ENCODE results near the gene DMBX1. TPM values are rescaled to one million over a fixed set of nuclear protein-coding genes. Genes with fewer than 3 reads are reported as not detected.

The DMBX1 gene
- total RNA-seq, 1 donor from 2014 or later: not detected

DNA sequence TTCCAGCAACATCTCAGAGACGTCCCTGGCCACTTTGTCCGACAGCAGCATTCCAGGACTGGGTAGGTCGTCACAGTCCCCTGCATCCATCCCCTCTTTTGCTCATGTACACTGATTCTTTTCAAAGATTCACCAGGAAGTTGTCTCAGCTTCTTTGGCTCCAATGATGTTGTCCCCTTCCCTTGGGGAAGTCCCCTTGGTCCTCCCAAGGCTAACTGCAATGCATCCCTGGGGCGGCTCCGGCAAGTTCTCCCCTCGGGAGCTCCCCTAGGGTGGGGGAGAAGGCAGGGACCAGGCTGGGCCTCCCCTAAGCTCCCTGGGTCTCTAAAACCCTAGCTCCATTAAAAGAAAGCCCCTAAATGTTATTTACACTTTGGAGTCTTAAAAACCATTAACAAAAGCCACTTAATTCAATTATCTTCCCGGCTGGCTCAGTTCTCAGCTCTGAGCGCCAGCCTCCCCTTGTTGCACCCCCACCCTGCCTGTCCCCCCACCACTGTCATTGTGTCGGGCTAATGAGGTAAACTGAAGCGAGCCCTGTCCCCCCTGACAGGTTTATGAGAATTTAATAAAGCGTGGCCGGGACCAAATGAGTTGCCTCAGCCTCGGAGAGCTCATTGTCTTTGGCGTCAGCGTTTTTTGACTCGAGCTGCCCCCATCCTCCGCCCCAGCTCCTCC lies 36.5 kb downstream of the DMBX1 start:
- no peak for DNase-seq

GRCh38 chr1:46526691-46527291 lies 37.2 kb downstream of the DMBX1 start:
- DNase-seq: no peak

GRCh38 chr1:46527474-46528296 lies 38.0 kb downstream of the DMBX1 start:
- peak; percentile 84 for DNase-seq

GRCh38 chr1:46528297-46528955 lies 38.8 kb downstream of the DMBX1 start:
- DNase-seq: no peak

DNA sequence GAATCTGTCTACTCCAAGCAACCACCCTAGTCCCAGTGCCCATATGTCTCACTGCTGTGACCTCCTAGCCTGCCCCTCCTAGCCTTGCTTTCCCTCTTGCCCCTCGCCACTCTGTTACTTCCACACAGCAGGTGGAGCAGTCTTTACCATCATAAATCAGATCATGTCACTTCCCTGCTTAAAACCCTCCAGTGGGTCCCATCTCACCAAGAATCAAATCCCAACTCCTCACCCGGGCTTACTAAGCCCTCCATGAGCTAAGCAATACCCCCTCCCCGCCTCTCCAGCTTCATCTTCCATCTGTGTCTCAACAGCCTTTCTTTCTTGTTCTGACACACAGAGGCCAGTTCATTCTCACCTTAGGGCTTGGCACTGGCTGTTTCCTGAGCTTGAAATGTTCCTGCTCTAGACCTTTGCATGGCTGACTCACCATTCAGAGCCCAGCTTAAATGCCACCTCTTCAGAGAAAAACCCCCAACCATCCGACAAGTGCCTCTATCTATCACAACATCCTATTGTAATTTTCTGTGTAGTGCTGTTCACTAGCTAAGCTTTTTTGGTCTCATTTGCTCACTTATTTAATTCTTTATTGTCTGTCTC lies 39.5 kb downstream of the DMBX1 start:
- no peak for DNase-seq

- DNase-seq: no peak
These were observed 40.7 kb downstream of the DMBX1 start for GRCh38 chr1:46530311-46530710.

DNA sequence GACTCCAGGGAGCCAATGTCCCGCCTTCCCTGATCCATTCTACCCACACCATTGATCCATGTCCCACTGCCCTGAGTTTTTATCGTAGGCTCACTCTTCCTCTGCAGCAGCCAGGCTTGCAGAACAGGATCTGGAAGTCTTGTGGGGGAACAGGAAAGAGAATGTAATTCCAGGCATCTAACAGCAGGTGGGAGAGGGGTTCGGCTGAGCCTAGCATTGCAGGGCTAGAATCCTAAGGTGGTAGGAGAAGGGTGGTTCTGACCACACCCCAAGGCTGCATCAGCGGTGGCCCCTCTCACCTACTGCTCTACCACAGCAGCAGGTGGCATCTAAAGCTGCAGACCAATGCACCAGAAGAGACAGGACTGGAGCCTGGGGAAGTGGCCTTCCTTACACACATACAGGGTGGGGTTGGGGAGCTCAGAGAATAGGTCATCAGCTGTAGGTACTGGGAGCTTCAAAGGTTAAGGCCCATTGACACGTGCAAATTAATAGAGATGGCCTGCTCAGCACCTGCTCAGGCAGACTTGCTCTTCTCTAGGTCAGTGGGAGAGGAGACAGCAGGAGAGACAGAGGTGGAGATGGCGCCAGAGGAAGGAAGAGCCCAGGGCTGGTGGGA lies 41.3 kb downstream of the DMBX1 start:
- peak; percentile 16 for DNase-seq

- no peak for DNase-seq
These were observed 42.5 kb downstream of the DMBX1 start for GRCh38 chr1:46532095-46532494.

- DNase-seq: peak; percentile 73
These were observed 43.0 kb downstream of the DMBX1 start for GRCh38 chr1:46532498-46533178.

DNA sequence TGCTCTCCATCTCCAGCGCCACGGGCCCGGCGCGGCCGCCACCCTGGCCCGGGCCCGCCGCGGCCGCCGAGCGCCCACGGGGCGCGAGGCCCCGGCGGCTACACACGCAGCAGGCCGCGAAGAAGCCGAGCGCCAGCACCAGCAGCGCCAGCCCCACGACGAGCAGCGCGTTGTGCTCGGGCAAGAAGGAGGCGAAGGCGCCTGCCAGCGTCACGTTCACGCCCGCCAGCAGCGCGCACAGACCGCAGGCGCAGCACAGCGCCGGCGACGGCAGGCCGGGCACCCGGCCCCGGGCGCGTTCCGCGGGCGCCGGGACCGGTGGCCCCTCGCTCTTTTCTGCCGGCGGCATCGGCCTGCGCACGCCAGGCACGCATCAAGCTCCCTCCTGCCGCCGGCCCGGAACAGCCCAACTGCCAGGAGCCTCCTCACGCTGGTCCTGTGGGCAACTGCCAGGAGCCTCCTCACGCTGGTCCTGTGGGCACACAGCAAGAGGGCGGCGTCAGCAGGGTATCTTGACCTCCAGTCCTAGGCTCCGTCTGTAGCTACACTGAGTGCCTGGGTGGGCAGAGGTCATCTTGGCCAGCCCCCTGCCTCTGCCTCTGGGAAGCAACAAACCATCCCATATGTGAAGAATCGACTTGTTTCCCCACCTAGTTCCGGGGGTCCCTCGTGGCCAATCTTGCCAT lies 43.7 kb downstream of the DMBX1 start:
- DNase-seq: peak; percentile 58

- peak; percentile 45 for DNase-seq
These were observed 45.4 kb downstream of the DMBX1 start for GRCh38 chr1:46535063-46535462.

DNA sequence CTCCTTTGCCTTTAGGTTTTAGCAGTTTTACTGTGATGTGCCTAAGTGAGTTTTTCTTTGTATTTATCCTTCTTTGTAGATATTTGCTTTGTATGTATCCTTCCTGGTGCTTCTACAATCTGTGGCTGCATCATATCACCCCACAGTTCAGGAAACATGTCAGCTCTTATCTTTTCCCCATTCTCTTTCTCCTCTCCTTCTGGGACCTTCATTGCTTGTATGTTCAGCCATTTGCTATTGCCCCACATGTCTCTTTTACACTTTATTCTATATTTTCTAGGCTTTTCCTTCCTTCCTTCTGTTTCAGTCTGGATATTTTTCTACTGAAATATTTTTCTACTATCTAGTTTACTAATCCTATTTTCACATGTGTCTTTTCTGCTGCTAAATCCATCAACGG lies 46.9 kb downstream of the DMBX1 start:
- no peak for DNase-seq

GRCh38 chr1:46537651-46538050 lies 48.0 kb downstream of the DMBX1 start:
- DNase-seq: no peak

DNA sequence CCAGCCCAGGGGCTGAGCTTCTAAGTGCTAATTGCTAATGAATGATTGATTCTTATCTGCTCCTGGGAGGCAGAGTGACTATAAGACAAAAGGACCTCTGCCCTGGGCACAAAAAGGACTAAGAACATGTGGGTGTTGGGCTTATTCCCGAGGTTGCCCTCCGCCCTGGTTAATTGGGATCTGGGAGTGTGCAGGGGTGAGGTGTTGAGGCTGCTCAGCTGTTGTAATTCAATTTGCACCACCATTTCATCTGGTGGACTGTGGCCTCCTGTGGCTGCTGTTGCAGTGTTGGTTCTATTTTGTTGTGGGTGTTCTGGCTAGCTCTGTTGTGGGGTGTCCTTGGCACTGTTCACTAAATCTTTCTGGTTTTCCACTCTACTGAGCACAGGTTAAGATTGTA lies 48.5 kb downstream of the DMBX1 start:
- no peak for DNase-seq

Other genes starting within 250 kb of the DMBX1 start
- gene RAD54L, start 242.1 kb upstream of the DMBX1 start, total RNA-seq: 2.0 and 11.2 TPM in 2 replicates
- gene LRRC41, start 186.2 kb upstream of the DMBX1 start, total RNA-seq: 76.6 and 85.2 TPM in 2 replicates
- 236 and 706 TPM in 2 replicates for gene UQCRH, start 186.1 kb upstream of the DMBX1 start, total RNA-seq
- gene NSUN4, start 149.0 kb upstream of the DMBX1 start, total RNA-seq: 17.5 and 22.5 TPM in 2 replicates
- gene FAAH, start 95.5 kb upstream of the DMBX1 start, total RNA-seq: 1.0 and 2.6 TPM in 2 replicates
- gene KNCN, start 61.8 kb downstream of the DMBX1 start, total RNA-seq: not detected in 2 replicates
- 24.1 and 26.4 TPM in 2 replicates for gene MKNK1, start 114.4 kb downstream of the DMBX1 start, total RNA-seq
- 13.4 and 19.6 TPM in 2 replicates for gene MOB3C, start 127.0 kb downstream of the DMBX1 start, total RNA-seq
- gene ATPAF1, start 178.5 kb downstream of the DMBX1 start, total RNA-seq: 36.2 and 42.3 TPM in 2 replicates
- gene TEX38, start 182.0 kb downstream of the DMBX1 start, total RNA-seq: 0.34 TPM in 1 of 2 replicates, not detected in the other
- gene EFCAB14, start 229.3 kb downstream of the DMBX1 start, total RNA-seq: 90.7 and 155 TPM in 2 replicates